IMR-90 (cell line): ENCODE measurements around the gene URB1. TPM values are rescaled to one million over a fixed set of nuclear protein-coding genes. Genes with fewer than 3 reads are reported as not detected.

ENCODE experiments used
- ATAC-seq: fragments of 200-7000 bp; cut with Tn5 transposase; 2 replicates; pipeline ENCODE4 v1.9.1; 2020; ENCODE audit warnings: low read depth, mild to moderate bottlenecking, moderate library complexity
- BruUV-seq: library from RNA; stranded (reverse); fragments of 400-500 nt; replicated peaks from 2 replicates; lab custom pipeline; 2021; lab: Mats Ljungman, UMichigan
- CTCF ChIA-PET: fragments of 300-600 bp; formaldehyde crosslinking; extraction: SDS; loops from one replicate; lab custom pipeline; 2021; ENCODE audit warnings: antibody characterized with exemption; lab: Yijun Ruan, JAX
- POLR2A ChIA-PET: fragments of 300-600 bp; sonication (Branson Sonifier 250); formaldehyde crosslinking; loops from one replicate; lab custom pipeline; 2022; ENCODE audit warnings: antibody characterized with exemption; ENCODE audit not compliant: unreplicated experiment; lab: Charles Lee
- DNase-seq: peaks from one replicate; pipeline ENCODE4 v3.0.0; 2013
- H2AFZ ChIP-seq: replicated peaks from 2 replicates; pipeline ENCODE3; 2013; ENCODE audit warnings: low read length, mild to moderate bottlenecking; ENCODE audit not compliant: poor library complexity
- H2AK5ac ChIP-seq: 2 replicates; pipeline ENCODE4 v1.6.1; 2013; ENCODE audit warnings: low read depth, low read length, inconsistent platforms
- H2AK9ac ChIP-seq: replicated peaks from 2 replicates; pipeline ENCODE3; 2013; ENCODE audit warnings: mild to moderate bottlenecking, low read depth, low read length, moderate library complexity; ENCODE audit not compliant: poor library complexity
- H2BK120ac ChIP-seq: 2 replicates; pipeline ENCODE4 v1.6.1; 2013; ENCODE audit warnings: low read depth, low read length, inconsistent platforms
- H2BK15ac ChIP-seq: 3 replicates; pipeline ENCODE4 v1.6.1; 2013; ENCODE audit warnings: low read depth, low read length, inconsistent platforms
- H2BK20ac ChIP-seq: 2 replicates; pipeline ENCODE4 v1.6.1; 2013; ENCODE audit warnings: low read depth, mild to moderate bottlenecking, inconsistent platforms, low read length, moderate library complexity
- H2BK5ac ChIP-seq: 2 replicates; pipeline ENCODE4 v1.6.1; 2013; ENCODE audit warnings: mild to moderate bottlenecking, low read depth, low read length, inconsistent platforms; ENCODE audit not compliant: poor library complexity, severe bottlenecking
- H3K14ac ChIP-seq: replicated peaks from 2 replicates; pipeline ENCODE4 v1.6.1; 2013; ENCODE audit warnings: low read depth, low read length, inconsistent platforms
- H3K18ac ChIP-seq: 2 replicates; pipeline ENCODE4 v1.6.1; 2013; ENCODE audit warnings: low read depth, low read length, control low read depth
- H3K23ac ChIP-seq: 2 replicates; pipeline ENCODE4 v1.6.1; 2013; ENCODE audit warnings: low read depth, low read length, inconsistent platforms
- H3K27ac ChIP-seq: 2 replicates; pipeline ENCODE4 v1.5.1; 2013; ENCODE audit warnings: mild to moderate bottlenecking, control low read depth, low read length; ENCODE audit not compliant: insufficient read depth
- H3K27me3 ChIP-seq: 2 replicates; pipeline ENCODE4 v1.6.1; 2013; ENCODE audit warnings: low read length; ENCODE audit not compliant: control insufficient read depth, insufficient read depth
- H3K36me3 ChIP-seq: 2 replicates; pipeline ENCODE4 v1.6.1; 2013; ENCODE audit warnings: low read length, mixed read lengths; ENCODE audit not compliant: control insufficient read depth, insufficient read depth
- H3K4ac ChIP-seq: 2 replicates; pipeline ENCODE4 v1.6.1; 2013; ENCODE audit warnings: low read depth, low read length, inconsistent platforms
- H3K4me1 ChIP-seq: 2 replicates; pipeline ENCODE4 v1.6.1; 2013; ENCODE audit warnings: low read length, mixed read lengths; ENCODE audit not compliant: control insufficient read depth, insufficient read depth
- H3K4me2 ChIP-seq: 2 replicates; pipeline ENCODE4 v1.6.1; 2013; ENCODE audit warnings: low read depth, mild to moderate bottlenecking, control low read depth, low read length, moderate library complexity
- H3K4me3 ChIP-seq: 2 replicates; pipeline ENCODE4 v1.5.1; 2013; ENCODE audit warnings: low read depth, mild to moderate bottlenecking, control low read depth, low read length, moderate library complexity; ENCODE audit not compliant: insufficient read depth
- H3K56ac ChIP-seq: 2 replicates; pipeline ENCODE4 v1.6.1; 2013; ENCODE audit warnings: low read length, inconsistent platforms; ENCODE audit not compliant: insufficient read depth; ENCODE audit errors: extremely low read depth
- H3K79me1 ChIP-seq, 2 experiments: 2 replicates each; pipeline ENCODE4 v1.6.1; 2013; ENCODE audit warnings: low read length in 2 of 2, inconsistent platforms in 1 of 2, low read depth in 1 of 2
- H3K9ac ChIP-seq: 2 replicates; pipeline ENCODE4 v1.6.1; 2013; ENCODE audit warnings: low read depth, low read length, control low read depth
- H3K9me1 ChIP-seq: 2 replicates; pipeline ENCODE4 v1.6.1; 2013; ENCODE audit warnings: low read length, inconsistent platforms; ENCODE audit not compliant: insufficient read depth
- H3K9me3 ChIP-seq: 2 replicates; pipeline ENCODE4 v1.6.1; 2013; ENCODE audit warnings: low read length; ENCODE audit not compliant: control insufficient read depth, insufficient read depth
- H4K20me1 ChIP-seq: 2 replicates; pipeline ENCODE4 v1.6.1; 2013; ENCODE audit warnings: low read length, inconsistent platforms; ENCODE audit not compliant: insufficient read depth
- H4K5ac ChIP-seq: 2 replicates; pipeline ENCODE4 v1.6.1; 2013; ENCODE audit warnings: mild to moderate bottlenecking, low read depth, low read length, control low read depth
- H4K8ac ChIP-seq, 2 experiments: 2 replicates each; pipeline ENCODE4 v1.6.1; 2013; ENCODE audit warnings: low read depth in 2 of 2, low read length in 2 of 2, control low read depth in 1 of 2, inconsistent platforms in 1 of 2
- H4K91ac ChIP-seq: 2 replicates; pipeline ENCODE4 v1.6.1; 2013; ENCODE audit warnings: low read depth, low read length, inconsistent platforms; ENCODE audit not compliant: insufficient read depth
- CEBPB ChIP-seq: IDR thresholded peaks from 2 replicates; pipeline ENCODE4 v1.6.1; 2012; ENCODE audit warnings: low read depth, low read length, improper control_type of control experiment
- CHD1 ChIP-seq: IDR thresholded peaks from 2 replicates; pipeline ENCODE4 v1.6.1; 2012; ENCODE audit warnings: low read depth, low read length, improper control_type of control experiment
- FOS ChIP-seq: fragments of 150-350 bp; IDR thresholded peaks from 2 replicates; pipeline ENCODE4 v1.6.1; 2016; ENCODE audit warnings: low read depth, low read length
- MAFK ChIP-seq: IDR thresholded peaks from 2 replicates; pipeline ENCODE4 v1.6.1; 2012; ENCODE audit warnings: low read depth, low read length, improper control_type of control experiment
- MXI1 ChIP-seq: IDR thresholded peaks from 2 replicates; pipeline ENCODE4 v1.6.1; 2012; ENCODE audit warnings: low read depth, mild to moderate bottlenecking, low read length, moderate library complexity, borderline replicate concordance
- NFE2L2 ChIP-seq: fragments of 150-350 bp; IDR thresholded peaks from 2 replicates; pipeline ENCODE4 v1.6.1; 2016; ENCODE audit warnings: low read depth, mild to moderate bottlenecking, low read length
- RCOR1 ChIP-seq: IDR thresholded peaks from 2 replicates; pipeline ENCODE4 v1.6.1; 2012; ENCODE audit warnings: mild to moderate bottlenecking, low read length, improper control_type of control experiment; ENCODE audit not compliant: insufficient replicate concordance
- RFX5 ChIP-seq: IDR thresholded peaks from 2 replicates; pipeline ENCODE4 v1.8.0; 2012; ENCODE audit warnings: low read depth, mild to moderate bottlenecking, low read length, moderate library complexity
- SMC3 ChIP-seq: fragments of 150-350 bp; IDR thresholded peaks from 2 replicates; pipeline ENCODE4 v1.6.1; 2016; ENCODE audit warnings: low read depth, mild to moderate bottlenecking, antibody characterized with exemption, low read length, moderate library complexity
- WGBS, 2 experiments: methylation state at CpG; one replicate each; pipeline versions ENCODE4 v1.1.5 to v1.1.7; 2013; ENCODE audit warnings: missing lambda C conversion rate in 2 of 2; ENCODE audit not compliant: insufficient read length in 1 of 2; ENCODE audit errors: extremely low coverage in 2 of 2; 5-methylcytosine and 5-hydroxymethylcytosine counted together
- dilution Hi-C: fragments of 300-500 bp; cut with HindIII; formaldehyde crosslinking; loops from one replicate; pipeline ENCODE4 v1.14.3; 2018; ENCODE audit warnings: low sequenced_read_pairs; ENCODE audit not compliant: unreplicated experiment
- in situ Hi-C: fragments of 300-500 bp; cut with MboI; formaldehyde crosslinking; loops from 3 replicates; pipeline ENCODE4 v1.14.3; 2019; ENCODE audit warnings: low sequenced_read_pairs, inconsistent platforms, mixed read lengths
- intact Hi-C: fragments of 100-400 bp; cut with micrococcal nuclease; formaldehyde crosslinking; loops from 2 replicates; pipeline ENCODE4 v1.10.0; 2022
- polyA plus RNA-seq, 3 experiments: library from polyadenylated mRNA; depleted of rRNA; stranded (reverse); fragments of >200 nt; gene quantifications; 2 replicates each; pipeline ENCODE4 v1.2.3, GENCODE V29; 2012; ENCODE audit warnings: low replicate concordance in 1 of 3
- total RNA-seq: library from RNA; depleted of rRNA; stranded (reverse); fragments of >200 nt; gene quantifications from 2 replicates; pipeline ENCODE4 v1.2.3, GENCODE V29; 2012
- TF ChIP-seq, protein P1 (sequence below): fragments of 150-350 bp; IDR thresholded peaks from 2 replicates; pipeline ENCODE4 v1.6.1; 2017; ENCODE audit warnings: mild to moderate bottlenecking, antibody characterized with exemption, low read length, low read depth

The URB1 gene
- total and polyA plus RNA-seq, 2 of the 4 experiments (the other 2 are of a cell fraction): 9.2 to 12.7 TPM

DNA sequence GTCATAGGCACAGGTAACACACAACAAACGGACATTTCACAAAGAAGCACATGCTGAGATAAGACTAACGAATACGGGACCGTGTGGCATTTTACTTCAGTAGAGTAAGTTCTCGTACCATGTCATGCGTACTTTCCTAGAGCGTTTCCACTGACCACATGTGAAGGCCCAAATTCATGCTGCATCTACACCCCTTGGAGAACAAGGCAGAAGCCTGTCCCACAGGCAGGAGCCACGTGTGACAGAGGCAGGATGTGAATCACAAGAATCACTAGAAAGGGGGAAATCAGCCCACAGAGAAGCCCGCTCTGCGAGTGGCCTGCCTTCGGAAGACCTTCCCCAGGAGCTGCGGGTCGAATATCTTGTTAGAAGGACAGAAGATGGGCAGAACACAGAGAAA, 41.8 kb downstream of the URB1 start:
- dilution Hi-C loops: no loop called here
- no peak overlapping the region for H2BK15ac ChIP-seq
- no peak overlapping the region for H3K4ac ChIP-seq
- no peaks in the 10 kb centered on the region for H3K27me3 ChIP-seq
- no peak overlapping the region for H2BK5ac ChIP-seq
- TF ChIP-seq FOS: no peak
- no peak for TF ChIP-seq MXI1
- no peak for TF ChIP-seq SMC3
- no peak for TF ChIP-seq CEBPB
- no peak for TF ChIP-seq MAFK
- TF ChIP-seq RCOR1: no peak
- no peak for TF ChIP-seq CHD1
- TF ChIP-seq, protein P1, sequence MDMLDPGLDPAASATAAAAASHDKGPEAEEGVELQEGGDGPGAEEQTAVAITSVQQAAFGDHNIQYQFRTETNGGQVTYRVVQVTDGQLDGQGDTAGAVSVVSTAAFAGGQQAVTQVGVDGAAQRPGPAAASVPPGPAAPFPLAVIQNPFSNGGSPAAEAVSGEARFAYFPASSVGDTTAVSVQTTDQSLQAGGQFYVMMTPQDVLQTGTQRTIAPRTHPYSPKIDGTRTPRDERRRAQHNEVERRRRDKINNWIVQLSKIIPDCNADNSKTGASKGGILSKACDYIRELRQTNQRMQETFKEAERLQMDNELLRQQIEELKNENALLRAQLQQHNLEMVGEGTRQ: no peak
- no peak for TF ChIP-seq NFE2L2
- TF ChIP-seq RFX5: no peak
- intact Hi-C loops: no loop called here
- WGBS, 2 experiments: 100% methylated on average over 6 of the region's 13 CpGs; no CpG with 5 or more reads in 1 of the 2 experiments
- no peak overlapping the region for H4K91ac ChIP-seq
- no peak overlapping the region for H2AK5ac ChIP-seq
- H3K36me3 ChIP-seq: peaks cover 79% of the 10 kb centered on the region
- no peak overlapping the region for H4K8ac ChIP-seq
- H3K9ac ChIP-seq: no peak overlapping the region
- no peak overlapping the region for H2BK120ac ChIP-seq
- H3K4me3 ChIP-seq: no peak overlapping the region
- no TSS peak for BruUV-seq
- no peak overlapping the region for H3K14ac ChIP-seq
- H4K5ac ChIP-seq: no peak overlapping the region
- peaks cover 4 to 10% of the 10 kb centered on the region in 2 experiments; a peak in 2 of 4 replicates for H3K79me1 ChIP-seq
- no peaks in the 10 kb centered on the region for H3K9me1 ChIP-seq
- CTCF ChIA-PET: no interaction called here
- H3K56ac ChIP-seq: no peak overlapping the region
- POLR2A ChIA-PET: no interaction called here
- no peaks in the 10 kb centered on the region for H4K20me1 ChIP-seq
- H3K4me2 ChIP-seq: no peak overlapping the region
- no peak for DNase-seq
- no peaks in the 10 kb centered on the region for H3K9me3 ChIP-seq
- no peak overlapping the region for H3K18ac ChIP-seq
- H2BK20ac ChIP-seq: no peak overlapping the region
- in situ Hi-C loops: no loop called here
- H3K4me1 ChIP-seq: no peaks in the 10 kb centered on the region
- H2AFZ ChIP-seq: no peak overlapping the region
- H3K23ac ChIP-seq: no peak overlapping the region
- no peak overlapping the region for H2AK9ac ChIP-seq
- no peak overlapping the region for H3K27ac ChIP-seq
- ATAC-seq: no peak
